HFF-Myc (cell line): Measurements from ENCODE around the gene EMP2.

ENCODE experiments used
- DNase-seq: peaks from one replicate; pipeline ENCODE4 v3.0.0-alpha.2; 2011; ENCODE audit warnings: low read depth; ENCODE audit errors: extremely low read depth
- H3K4me3 ChIP-seq: replicated peaks from 2 replicates; pipeline ENCODE4 v1.5.1; 2011; ENCODE audit warnings: low read depth, mild to moderate bottlenecking, control low read depth, low read length
- TF ChIP-seq, protein P1 (sequence below): IDR thresholded peaks from 2 replicates; pipeline ENCODE4 v1.5.1; 2012; ENCODE audit warnings: mild to moderate bottlenecking, low read depth, low read length, control low read depth; ENCODE audit errors: missing control alignments

Gene EMP2

DNA sequence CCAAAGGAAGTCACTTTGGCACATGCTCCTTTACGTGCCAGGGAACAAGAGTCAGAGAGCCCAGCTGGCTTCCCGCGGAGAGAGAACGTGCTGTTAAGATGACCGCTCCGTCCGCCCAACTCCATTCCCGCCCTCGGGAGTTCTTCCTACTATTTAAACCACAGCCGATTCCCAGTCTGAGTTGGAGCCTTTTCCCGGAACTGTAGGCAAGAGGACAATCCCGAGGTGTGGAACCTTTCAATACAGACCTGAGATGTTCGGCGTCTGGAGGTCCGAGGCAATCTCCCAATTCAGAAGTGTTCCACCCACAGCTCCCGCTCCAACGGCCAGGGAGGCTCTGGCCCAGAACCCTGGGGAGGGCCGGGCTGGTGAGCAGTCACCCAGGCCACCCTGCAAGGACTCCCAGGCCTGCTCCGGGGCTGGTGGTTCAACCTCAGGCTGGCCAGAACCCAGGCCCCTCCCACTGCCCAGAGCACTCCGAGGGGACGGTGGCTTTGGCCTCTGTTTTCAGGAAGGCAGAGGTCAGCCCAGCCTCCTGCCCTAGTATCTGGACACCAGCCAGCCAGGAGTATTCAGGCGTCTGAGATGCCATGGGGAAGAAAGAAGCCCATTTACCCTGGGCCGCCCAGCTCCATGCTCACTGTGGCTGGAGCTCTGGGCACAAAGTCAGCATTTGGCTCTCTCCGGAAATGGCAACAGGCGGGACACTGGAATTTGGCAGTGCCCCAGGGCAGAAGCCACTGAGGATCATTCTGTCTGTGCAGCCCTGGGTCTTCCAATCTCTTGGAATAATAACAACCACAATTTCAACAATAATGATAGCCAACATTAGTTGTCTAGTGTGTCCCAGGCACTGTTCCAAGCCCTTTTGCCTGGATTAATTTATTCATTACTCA, 21.4 kb downstream of the EMP2 start:
- TF ChIP-seq, protein P1, sequence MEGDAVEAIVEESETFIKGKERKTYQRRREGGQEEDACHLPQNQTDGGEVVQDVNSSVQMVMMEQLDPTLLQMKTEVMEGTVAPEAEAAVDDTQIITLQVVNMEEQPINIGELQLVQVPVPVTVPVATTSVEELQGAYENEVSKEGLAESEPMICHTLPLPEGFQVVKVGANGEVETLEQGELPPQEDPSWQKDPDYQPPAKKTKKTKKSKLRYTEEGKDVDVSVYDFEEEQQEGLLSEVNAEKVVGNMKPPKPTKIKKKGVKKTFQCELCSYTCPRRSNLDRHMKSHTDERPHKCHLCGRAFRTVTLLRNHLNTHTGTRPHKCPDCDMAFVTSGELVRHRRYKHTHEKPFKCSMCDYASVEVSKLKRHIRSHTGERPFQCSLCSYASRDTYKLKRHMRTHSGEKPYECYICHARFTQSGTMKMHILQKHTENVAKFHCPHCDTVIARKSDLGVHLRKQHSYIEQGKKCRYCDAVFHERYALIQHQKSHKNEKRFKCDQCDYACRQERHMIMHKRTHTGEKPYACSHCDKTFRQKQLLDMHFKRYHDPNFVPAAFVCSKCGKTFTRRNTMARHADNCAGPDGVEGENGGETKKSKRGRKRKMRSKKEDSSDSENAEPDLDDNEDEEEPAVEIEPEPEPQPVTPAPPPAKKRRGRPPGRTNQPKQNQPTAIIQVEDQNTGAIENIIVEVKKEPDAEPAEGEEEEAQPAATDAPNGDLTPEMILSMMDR: no peak
- H3K4me3 ChIP-seq: 0 out of 2 replicates have a peak overlapping the region, but pooled peaks have one; percentile 22
- DNase-seq: no peak

DNA sequence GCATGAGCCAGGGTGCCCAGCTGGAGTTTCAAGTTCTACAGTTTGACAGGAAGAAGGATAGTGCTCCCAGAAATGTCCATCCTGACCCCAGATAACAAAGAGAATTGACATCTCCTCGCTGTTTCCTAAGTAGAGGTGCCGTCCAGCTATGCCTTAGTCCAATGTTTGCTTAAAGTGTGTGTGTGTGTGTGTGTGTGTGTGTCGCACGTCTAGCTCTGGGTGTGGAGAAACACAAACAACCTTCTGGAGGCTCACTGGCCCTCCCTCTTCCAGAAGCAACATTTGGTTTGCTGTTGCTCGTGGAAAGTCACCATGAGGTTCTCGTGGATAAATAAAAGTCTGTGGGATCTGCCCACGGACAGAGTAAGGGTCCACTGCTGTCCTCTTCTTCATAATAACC, 22.1 kb downstream of the EMP2 start:
- no peak overlapping the region for H3K4me3 ChIP-seq
- TF ChIP-seq, protein P1: no peak
- no peak for DNase-seq

- TF ChIP-seq, protein P1: no peak
- DNase-seq: no peak
These were observed 22.6 kb downstream of the EMP2 start for GRCh38 chr16:10557750-10558149.

GRCh38 chr16:10556236-10556635, 24.2 kb downstream of the EMP2 start:
- TF ChIP-seq, protein P1: no peak
- no peak overlapping the region for H3K4me3 ChIP-seq
- DNase-seq: no peak

More at GRCh38 chr16:10557750-10558149, 22.6 kb downstream of the EMP2 start:
- no peak overlapping the region for H3K4me3 ChIP-seq

DNA sequence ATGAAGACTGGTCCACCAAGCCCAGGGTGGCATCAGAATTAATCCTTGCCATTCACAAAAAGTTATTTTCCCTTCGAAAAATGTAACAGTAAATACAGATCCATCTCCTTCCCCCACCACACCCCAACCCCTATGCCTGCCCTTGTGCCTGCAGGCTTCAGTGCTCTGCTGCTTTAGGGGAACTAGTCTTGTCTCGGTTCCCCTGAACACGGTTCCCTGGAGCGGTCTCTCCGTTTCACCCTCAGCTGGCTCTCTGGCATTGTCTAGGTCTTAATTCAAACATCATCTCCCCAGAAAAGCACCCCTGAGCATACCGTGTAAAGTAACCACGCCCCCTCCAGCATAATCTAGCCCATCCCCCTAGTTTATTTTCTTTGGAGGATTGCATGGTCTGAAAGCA, 25.8 kb downstream of the EMP2 start:
- TF ChIP-seq, protein P1: no peak
- no peak for DNase-seq
- no peak overlapping the region for H3K4me3 ChIP-seq

- DNase-seq: no peak
- TF ChIP-seq, protein P1: no peak
- H3K4me3 ChIP-seq: no peak overlapping the region
These were observed 27.4 kb downstream of the EMP2 start for GRCh38 chr16:10552998-10553491.
